OCI-M2 (cell line): ENCODE measurements around the gene DDN.

ENCODE experiments used
- DNase-seq: peaks from one replicate; lab custom pipeline; 2025; ENCODE audit not compliant: unreplicated experiment; lab: John Stamatoyannopoulos, UW

Gene DDN

GRCh38 chr12:49015196-49015595 lies 16.0 kb upstream of the DDN start:
- no peak for DNase-seq

GRCh38 chr12:49014547-49014946 lies 15.4 kb upstream of the DDN start:
- DNase-seq = no peak

GRCh38 chr12:49013428-49013827 lies 14.3 kb upstream of the DDN start:
- no peak for DNase-seq

GRCh38 chr12:49012739-49013138 lies 13.6 kb upstream of the DDN start:
- DNase-seq = no peak

GRCh38 chr12:49010092-49010668 lies 11.0 kb upstream of the DDN start:
- DNase-seq = no peak

- no peak for DNase-seq
These were observed 9.8 kb upstream of the DDN start for GRCh38 chr12:49008943-49009342.

GRCh38 chr12:49000346-49000745 lies 1.2 kb upstream of the DDN start:
- no peak for DNase-seq

- DNase-seq = no peak
These were observed 450 bp downstream of the DDN start for GRCh38 chr12:48998497-48999353.

GRCh38 chr12:48997719-48998496 lies 1.3 kb downstream of the DDN start:
- DNase-seq = no peak

GRCh38 chr12:48996794-48997718 lies 2.1 kb downstream of the DDN start:
- no peak for DNase-seq

- peak; percentile 58 for DNase-seq
These were observed 3.9 kb downstream of the DDN start for GRCh38 chr12:48995086-48995879.

GRCh38 chr12:48994224-48995085 lies 4.7 kb downstream of the DDN start:
- no peak for DNase-seq

- no peak for DNase-seq
These were observed 5.4 kb downstream of the DDN start for GRCh38 chr12:48993787-48994186.

GRCh38 chr12:48991247-48992050 lies 7.7 kb downstream of the DDN start:
- DNase-seq = no peak

GRCh38 chr12:48990552-48990951 lies 8.6 kb downstream of the DDN start:
- no peak for DNase-seq

GRCh38 chr12:48988030-48988649 lies 11.0 kb downstream of the DDN start:
- DNase-seq = peak; percentile 23

GRCh38 chr12:48986720-48987291 lies 12.4 kb downstream of the DDN start:
- DNase-seq = no peak
